ENCODE results near the gene TRPV2.

The TRPV2 gene

DNA sequence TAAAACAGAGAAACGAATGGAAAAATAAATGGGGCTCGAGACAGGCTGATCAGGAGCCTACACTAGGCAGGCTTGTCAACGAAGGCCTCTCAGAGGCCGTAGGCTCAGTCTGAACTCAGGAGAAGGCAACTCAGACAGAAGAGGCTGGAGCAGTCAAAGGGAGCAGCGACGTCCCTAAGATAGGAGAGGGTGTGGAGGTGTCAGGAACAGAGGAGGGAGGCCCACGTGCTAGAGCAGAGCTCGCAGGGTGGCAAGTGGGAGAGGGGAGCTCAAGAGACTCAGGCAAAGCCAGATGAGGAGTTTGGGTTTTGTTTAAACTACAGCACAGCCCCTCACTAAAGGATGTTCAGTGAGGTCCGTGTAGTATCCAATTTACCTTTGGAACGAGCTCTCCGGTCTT lies 43.9 kb downstream of the TRPV2 start:
- Histone ChIP-seq H3K27ac (ENCODE audit: low read depth, low read length) (no peak overlapping the region), H3K27me3 (ENCODE audit: insufficient read depth, low read length) (no peaks in the 10 kb centered on the region), H3K36me3 (ENCODE audit: insufficient read depth, low read length) (no peaks in the 10 kb centered on the region), H3K4me1 (ENCODE audit: control insufficient read depth, insufficient read depth, low read length, unreplicated experiment) (peaks cover 10% of the 10 kb centered on the region), H3K4me3 (ENCODE audit: low read depth, low read length) (no peak overlapping the region), H2AFZ (ENCODE audit: low read length, unreplicated experiment) (no peak overlapping the region), H3K79me2 (ENCODE audit: control insufficient read depth, insufficient read depth, low read length, unreplicated experiment) (no peaks in the 10 kb centered on the region)

DNA sequence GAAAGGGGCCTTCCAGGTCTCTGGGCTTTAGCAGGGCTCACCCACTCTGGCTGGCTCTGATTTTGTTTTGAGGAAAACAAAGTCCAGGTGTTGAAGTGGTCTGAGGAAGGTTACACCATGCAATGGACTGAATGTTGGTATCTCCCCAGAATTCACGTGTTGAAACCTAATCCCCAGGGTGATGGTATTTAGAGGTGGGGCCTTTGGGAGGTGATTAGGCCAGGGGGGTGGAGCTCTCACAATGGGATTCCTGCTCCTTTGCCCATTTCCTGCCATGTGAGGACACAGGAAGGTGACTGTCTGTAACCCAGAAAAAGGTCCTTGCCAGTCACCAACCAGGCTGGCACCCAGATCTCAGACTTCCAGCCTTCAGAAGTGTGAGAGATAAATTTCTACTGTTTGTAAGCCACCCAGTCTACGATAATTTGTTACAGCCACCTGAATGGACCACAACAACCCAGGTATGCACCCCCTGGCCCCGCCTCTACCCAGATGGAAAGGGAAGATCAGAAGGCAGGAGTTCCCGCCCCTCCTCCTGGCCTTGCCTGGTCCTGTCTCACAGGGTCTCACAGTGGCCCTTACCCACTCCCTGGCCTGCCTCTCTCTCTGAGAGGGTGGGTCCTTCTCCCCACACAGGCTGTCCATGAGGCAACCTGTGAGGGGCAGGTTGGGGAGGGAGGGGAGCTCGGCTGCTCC lies 44.6 kb downstream of the TRPV2 start:
- Histone ChIP-seq H3K27me3 (ENCODE audit: insufficient read depth, low read length) (no peaks in the 10 kb centered on the region), H3K27ac (ENCODE audit: low read depth, low read length) (no peak overlapping the region), H3K79me2 (ENCODE audit: control insufficient read depth, insufficient read depth, low read length, unreplicated experiment) (no peaks in the 10 kb centered on the region), H3K4me3 (ENCODE audit: low read depth, low read length) (no peak overlapping the region), H3K36me3 (ENCODE audit: insufficient read depth, low read length) (no peaks in the 10 kb centered on the region), H2AFZ (ENCODE audit: low read length, unreplicated experiment) (no peak overlapping the region), H3K4me1 (ENCODE audit: control insufficient read depth, insufficient read depth, low read length, unreplicated experiment) (peaks cover 10% of the 10 kb centered on the region)

DNA sequence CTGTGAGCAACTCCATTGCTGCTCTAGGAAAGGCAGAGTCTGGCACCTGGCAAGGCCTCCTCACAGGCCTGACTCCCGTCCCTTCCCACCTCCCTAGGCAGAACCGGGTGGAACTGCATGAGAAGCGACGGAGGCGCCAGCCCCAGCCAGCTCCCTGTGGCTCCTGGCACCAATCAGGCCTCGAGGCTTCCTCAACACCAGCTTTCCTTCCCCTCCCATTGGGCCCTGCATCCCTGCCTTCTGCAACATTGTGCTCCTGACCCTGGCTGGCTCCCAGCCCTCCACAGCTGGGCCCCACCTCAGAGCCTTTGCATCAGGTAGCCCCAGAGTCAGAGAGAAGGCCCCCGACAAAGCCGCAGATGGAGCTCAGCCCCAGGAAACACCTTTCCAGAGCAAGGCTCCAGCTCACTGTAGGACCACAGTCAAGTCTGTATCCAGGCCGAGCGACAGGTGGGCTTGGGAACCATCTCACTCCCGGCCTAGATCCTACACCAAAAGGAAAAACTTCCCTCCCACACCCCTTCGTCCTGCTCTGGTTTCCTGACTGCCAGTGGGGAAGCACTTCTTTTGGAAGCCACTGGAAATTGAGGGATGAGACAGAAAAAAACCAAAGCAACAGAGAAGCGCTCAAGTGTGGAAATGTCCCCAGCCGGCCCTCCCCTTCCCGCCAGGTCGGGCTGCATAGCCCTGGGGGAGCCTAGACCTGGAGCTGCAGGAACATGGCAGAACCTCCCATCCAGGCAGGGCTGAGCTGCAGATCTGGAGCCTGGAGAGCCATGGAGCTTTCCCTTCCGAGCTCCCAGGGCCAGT lies 45.6 kb downstream of the TRPV2 start:
- Histone ChIP-seq H3K79me2 (ENCODE audit: control insufficient read depth, insufficient read depth, low read length, unreplicated experiment) (no peaks in the 10 kb centered on the region), H3K36me3 (ENCODE audit: insufficient read depth, low read length) (no peaks in the 10 kb centered on the region), H3K4me1 (ENCODE audit: control insufficient read depth, insufficient read depth, low read length, unreplicated experiment) (peaks cover 16% of the 10 kb centered on the region), H3K27me3 (ENCODE audit: insufficient read depth, low read length) (no peaks in the 10 kb centered on the region), H3K27ac (ENCODE audit: low read depth, low read length) (no peak overlapping the region), H3K4me3 (ENCODE audit: low read depth, low read length) (no peak overlapping the region), H2AFZ (ENCODE audit: low read length, unreplicated experiment) (no peak overlapping the region)

GRCh38 chr17:16461606-16461866 lies 46.2 kb downstream of the TRPV2 start:
- no peak overlapping the region for H3K4me3 ChIP-seq (ENCODE audit: low read depth, low read length)
- no peaks in the 10 kb centered on the region for H3K79me2 ChIP-seq (ENCODE audit: control insufficient read depth, insufficient read depth, low read length, unreplicated experiment)
- H3K27ac ChIP-seq (ENCODE audit: low read depth, low read length), result no peak overlapping the region
- H3K36me3 ChIP-seq (ENCODE audit: insufficient read depth, low read length), result no peaks in the 10 kb centered on the region
- peaks cover 19% of the 10 kb centered on the region for H3K4me1 ChIP-seq (ENCODE audit: control insufficient read depth, insufficient read depth, low read length, unreplicated experiment)
- H3K27me3 ChIP-seq (ENCODE audit: insufficient read depth, low read length), result no peaks in the 10 kb centered on the region
- H2AFZ ChIP-seq (ENCODE audit: low read length, unreplicated experiment), result no peak overlapping the region

GRCh38 chr17:16462070-16462864 lies 46.9 kb downstream of the TRPV2 start:
- Histone ChIP-seq H3K27ac (ENCODE audit: low read depth, low read length) (no peak overlapping the region), H2AFZ (ENCODE audit: low read length, unreplicated experiment) (no peak overlapping the region), H3K79me2 (ENCODE audit: control insufficient read depth, insufficient read depth, low read length, unreplicated experiment) (no peaks in the 10 kb centered on the region), H3K4me3 (ENCODE audit: low read depth, low read length) (no peak overlapping the region), H3K4me1 (ENCODE audit: control insufficient read depth, insufficient read depth, low read length, unreplicated experiment) (peaks cover 19% of the 10 kb centered on the region), H3K27me3 (ENCODE audit: insufficient read depth, low read length) (no peaks in the 10 kb centered on the region), H3K36me3 (ENCODE audit: insufficient read depth, low read length) (no peaks in the 10 kb centered on the region)

GRCh38 chr17:16463358-16464302 lies 48.3 kb downstream of the TRPV2 start:
- Histone ChIP-seq H3K27ac (ENCODE audit: low read depth, low read length) (no peak overlapping the region), H2AFZ (ENCODE audit: low read length, unreplicated experiment) (no peak overlapping the region), H3K4me3 (ENCODE audit: low read depth, low read length) (no peak overlapping the region), H3K36me3 (ENCODE audit: insufficient read depth, low read length) (no peaks in the 10 kb centered on the region), H3K27me3 (ENCODE audit: insufficient read depth, low read length) (no peaks in the 10 kb centered on the region), H3K4me1 (ENCODE audit: control insufficient read depth, insufficient read depth, low read length, unreplicated experiment) (peaks cover 19% of the 10 kb centered on the region), H3K79me2 (ENCODE audit: control insufficient read depth, insufficient read depth, low read length, unreplicated experiment) (no peaks in the 10 kb centered on the region)

- no peak overlapping the region for H2AFZ ChIP-seq (ENCODE audit: low read length, unreplicated experiment)
- H3K4me3 ChIP-seq (ENCODE audit: low read depth, low read length), result no peak overlapping the region
- H3K27me3 ChIP-seq (ENCODE audit: insufficient read depth, low read length), result no peaks in the 10 kb centered on the region
- peaks cover 18% of the 10 kb centered on the region for H3K4me1 ChIP-seq (ENCODE audit: control insufficient read depth, insufficient read depth, low read length, unreplicated experiment)
- no peaks in the 10 kb centered on the region for H3K79me2 ChIP-seq (ENCODE audit: control insufficient read depth, insufficient read depth, low read length, unreplicated experiment)
- no peaks in the 10 kb centered on the region for H3K36me3 ChIP-seq (ENCODE audit: insufficient read depth, low read length)
- no peak overlapping the region for H3K27ac ChIP-seq (ENCODE audit: low read depth, low read length)
Measured at GRCh38 chr17:16464303-16465051, 49.1 kb downstream of the TRPV2 start.

DNA sequence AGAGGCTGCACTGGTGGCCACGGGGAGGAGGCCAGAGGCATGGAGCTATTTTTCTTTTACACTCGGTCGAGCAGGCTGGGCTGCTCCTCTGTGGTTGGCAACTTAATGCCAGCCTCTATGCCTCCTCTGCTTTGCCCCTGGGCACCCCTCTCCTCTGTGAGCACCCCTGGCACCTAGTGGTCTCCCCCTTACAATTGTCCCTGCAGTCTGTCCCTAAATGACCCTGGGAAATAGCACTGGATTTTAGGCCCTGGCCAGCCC lies 49.6 kb downstream of the TRPV2 start:
- H3K4me3 ChIP-seq (ENCODE audit: low read depth, low read length), result no peak overlapping the region
- no peaks in the 10 kb centered on the region for H3K36me3 ChIP-seq (ENCODE audit: insufficient read depth, low read length)
- peaks cover 13% of the 10 kb centered on the region for H3K4me1 ChIP-seq (ENCODE audit: control insufficient read depth, insufficient read depth, low read length, unreplicated experiment)
- no peaks in the 10 kb centered on the region for H3K27me3 ChIP-seq (ENCODE audit: insufficient read depth, low read length)
- H2AFZ ChIP-seq (ENCODE audit: low read length, unreplicated experiment), result no peak overlapping the region
- no peak overlapping the region for H3K27ac ChIP-seq (ENCODE audit: low read depth, low read length)
- no peaks in the 10 kb centered on the region for H3K79me2 ChIP-seq (ENCODE audit: control insufficient read depth, insufficient read depth, low read length, unreplicated experiment)

GRCh38 chr17:16465861-16466338 lies 50.5 kb downstream of the TRPV2 start:
- Histone ChIP-seq H3K4me3 (ENCODE audit: low read depth, low read length) (no peak overlapping the region), H3K27me3 (ENCODE audit: insufficient read depth, low read length) (no peaks in the 10 kb centered on the region), H2AFZ (ENCODE audit: low read length, unreplicated experiment) (no peak overlapping the region), H3K36me3 (ENCODE audit: insufficient read depth, low read length) (no peaks in the 10 kb centered on the region), H3K4me1 (ENCODE audit: control insufficient read depth, insufficient read depth, low read length, unreplicated experiment) (peaks cover 9% of the 10 kb centered on the region), H3K27ac (ENCODE audit: low read depth, low read length) (no peak overlapping the region), H3K79me2 (ENCODE audit: control insufficient read depth, insufficient read depth, low read length, unreplicated experiment) (no peaks in the 10 kb centered on the region)

DNA sequence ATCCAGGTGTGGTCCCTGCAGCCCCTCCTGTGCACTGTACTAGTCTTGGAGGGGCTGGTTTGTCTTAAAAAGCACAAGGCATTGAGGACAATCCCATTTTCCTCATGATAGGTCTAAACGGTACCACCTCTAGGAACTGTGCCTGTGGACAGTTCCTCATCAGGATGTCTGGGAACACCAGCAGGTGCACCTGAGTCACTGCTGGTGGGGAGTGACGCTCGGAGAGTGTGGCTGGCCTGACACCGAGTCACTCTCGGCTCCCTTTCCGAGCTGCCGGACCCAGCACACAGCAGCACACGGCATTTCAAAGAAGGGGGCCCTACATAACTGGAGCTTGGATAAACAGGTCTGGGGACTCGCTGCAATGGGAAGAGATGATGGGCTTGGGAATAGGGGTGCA lies 51.0 kb downstream of the TRPV2 start:
- Histone ChIP-seq H3K4me1 (ENCODE audit: control insufficient read depth, insufficient read depth, low read length, unreplicated experiment) (peaks cover 9% of the 10 kb centered on the region), H3K36me3 (ENCODE audit: insufficient read depth, low read length) (no peaks in the 10 kb centered on the region), H3K27me3 (ENCODE audit: insufficient read depth, low read length) (no peaks in the 10 kb centered on the region), H3K27ac (ENCODE audit: low read depth, low read length) (no peak overlapping the region), H3K4me3 (ENCODE audit: low read depth, low read length) (no peak overlapping the region), H3K79me2 (ENCODE audit: control insufficient read depth, insufficient read depth, low read length, unreplicated experiment) (no peaks in the 10 kb centered on the region), H2AFZ (ENCODE audit: low read length, unreplicated experiment) (no peak overlapping the region)

Data from ACC112 (cell line).